Lower lobe of right lung (tissue), 2 donors: ENCODE measurements around the gene RAD51B. TPM values are rescaled to one million over a fixed set of nuclear protein-coding genes. Genes with fewer than 3 reads are reported as not detected.
A peak's percentile ranks its signal among the peaks of the same experiment; 100 is the strongest.

Experiments
- ATAC-seq, 2 donors: fragments of 200-7000 bp; cut with Tn5 transposase; one replicate each; pipeline ENCODE4 v1.9.1; 2020 to 2022; ENCODE audit warnings: mild to moderate bottlenecking in 2 of 2, moderate library complexity in 2 of 2
- DNase-seq: peaks from one replicate; pipeline ENCODE4 v3.0.0-alpha.2; 2020
- H3K27ac ChIP-seq: fragments of 200-600 bp; one replicate; pipeline ENCODE4 v1.8.0; 2022
- H3K27me3 ChIP-seq: fragments of 200-600 bp; one replicate; pipeline ENCODE4 v1.8.0; 2022; ENCODE audit warnings: low read depth
- H3K36me3 ChIP-seq: fragments of 200-600 bp; one replicate; pipeline ENCODE4 v1.8.0; 2022; ENCODE audit warnings: mild to moderate bottlenecking
- H3K4me1 ChIP-seq: fragments of 200-600 bp; one replicate; pipeline ENCODE4 v1.8.0; 2022
- H3K4me3 ChIP-seq: fragments of 200-600 bp; one replicate; pipeline ENCODE4 v1.8.0; 2022; ENCODE audit warnings: mild to moderate bottlenecking
- H3K9me3 ChIP-seq: fragments of 200-600 bp; one replicate; pipeline ENCODE4 v1.8.0; 2022
- CTCF ChIP-seq: fragments of 200-600 bp; IDR thresholded peaks from one replicate; pipeline ENCODE4 v1.8.0; 2022; ENCODE audit warnings: antibody characterized with exemption, mild to moderate bottlenecking
- intact Hi-C: fragments of 100-400 bp; cut with DNase I; formaldehyde crosslinking; loops from one replicate; pipeline ENCODE4 v1.11.0; 2022
- total RNA-seq: library from RNA; stranded (reverse); fragmentation: NEBNext Ultra II Directional; extraction: Animal tissue kit (Norgen Biotek cat#: 25700); gene quantifications from one replicate; pipeline ENCODE4 v1.2.1, GENCODE V29; 2021
- donor health status: DM: no; HTN: yes; CAD: no; lungs with severe emphysema.

The RAD51B gene
- total RNA-seq, 1 donor from 2014 or later: 22.2 TPM

- Histone ChIP-seq H3K27me3 (no peaks in the 10 kb centered on the region), H3K9me3 (no peaks in the 10 kb centered on the region), H3K27ac (peak overlapping the region; percentile 42), H3K36me3 (no peaks in the 10 kb centered on the region), H3K4me3 (no peak overlapping the region), H3K4me1 (peaks cover 57% of the 10 kb centered on the region)
- DNase-seq (no peak), ATAC-seq (no peak)
- no peak for TF ChIP-seq CTCF
- intact Hi-C loops: no loop called here
Measured at GRCh38 chr14:68664225-68664681, 844.7 kb downstream of the RAD51B start.

- no peaks in the 10 kb centered on the region for H3K27me3 ChIP-seq
- H3K9me3 ChIP-seq: no peaks in the 10 kb centered on the region
- peaks cover 57% of the 10 kb centered on the region for H3K4me1 ChIP-seq
- peak overlapping the region; percentile 42 for H3K27ac ChIP-seq
- DNase-seq: no peak
- TF ChIP-seq CTCF: no peak
- no peak for ATAC-seq
- H3K4me3 ChIP-seq: no peak overlapping the region
- intact Hi-C loops: no loop called here
- H3K36me3 ChIP-seq: no peaks in the 10 kb centered on the region
Measured at GRCh38 chr14:68665131-68665530, 845.6 kb downstream of the RAD51B start.

- intact Hi-C loops: no loop called here
Measured at GRCh38 chr14:68665792-68666204, 846.2 kb downstream of the RAD51B start.

GRCh38 chr14:68666236-68666635, 846.7 kb downstream of the RAD51B start:
- no peak for ATAC-seq
- intact Hi-C loops: no loop called here
- TF ChIP-seq CTCF: no peak

More at GRCh38 chr14:68665792-68666204, 846.2 kb downstream of the RAD51B start:
- no peaks in the 10 kb centered on the region for H3K27me3 ChIP-seq
- TF ChIP-seq CTCF: no peak
- ATAC-seq (no peak), DNase-seq (no peak)
- H3K36me3 ChIP-seq: no peaks in the 10 kb centered on the region
- H3K4me1 ChIP-seq: peaks cover 64% of the 10 kb centered on the region
- peak overlapping the region; percentile 43 for H3K27ac ChIP-seq
- no peak overlapping the region for H3K4me3 ChIP-seq
- H3K9me3 ChIP-seq: no peaks in the 10 kb centered on the region

GRCh38 chr14:68666899-68667298, 847.3 kb downstream of the RAD51B start:
- H3K27ac ChIP-seq: peak overlapping the region; percentile 2
- H3K4me1 ChIP-seq: peaks cover 71% of the 10 kb centered on the region
- TF ChIP-seq CTCF: no peak
- H3K4me3 ChIP-seq: no peak overlapping the region
- no peak for DNase-seq
- no peaks in the 10 kb centered on the region for H3K27me3 ChIP-seq
- no peaks in the 10 kb centered on the region for H3K36me3 ChIP-seq
- intact Hi-C loops: no loop called here
- H3K9me3 ChIP-seq: no peaks in the 10 kb centered on the region
- ATAC-seq: no peak

More at GRCh38 chr14:68666236-68666635, 846.7 kb downstream of the RAD51B start:
- Histone ChIP-seq H3K4me3 (no peak overlapping the region), H3K9me3 (no peaks in the 10 kb centered on the region), H3K4me1 (peaks cover 68% of the 10 kb centered on the region), H3K36me3 (no peaks in the 10 kb centered on the region), H3K27me3 (no peaks in the 10 kb centered on the region), H3K27ac (peak overlapping the region; percentile 43)
- no peak for DNase-seq
